GM21529 (cell line): ENCODE measurements around the gene GNG4.
"Not testable (repeated sequence)": the region's sequence is repeated elsewhere in the genome, so short reads cannot be mapped to it uniquely, and the experiment has no call there.

ENCODE experiments used
- ATAC-seq: cut with Tn5 transposase; IDR thresholded peaks from one replicate; pipeline ENCODE4 v1.9.1; 2021; ENCODE audit not compliant: unreplicated experiment

Gene GNG4

DNA sequence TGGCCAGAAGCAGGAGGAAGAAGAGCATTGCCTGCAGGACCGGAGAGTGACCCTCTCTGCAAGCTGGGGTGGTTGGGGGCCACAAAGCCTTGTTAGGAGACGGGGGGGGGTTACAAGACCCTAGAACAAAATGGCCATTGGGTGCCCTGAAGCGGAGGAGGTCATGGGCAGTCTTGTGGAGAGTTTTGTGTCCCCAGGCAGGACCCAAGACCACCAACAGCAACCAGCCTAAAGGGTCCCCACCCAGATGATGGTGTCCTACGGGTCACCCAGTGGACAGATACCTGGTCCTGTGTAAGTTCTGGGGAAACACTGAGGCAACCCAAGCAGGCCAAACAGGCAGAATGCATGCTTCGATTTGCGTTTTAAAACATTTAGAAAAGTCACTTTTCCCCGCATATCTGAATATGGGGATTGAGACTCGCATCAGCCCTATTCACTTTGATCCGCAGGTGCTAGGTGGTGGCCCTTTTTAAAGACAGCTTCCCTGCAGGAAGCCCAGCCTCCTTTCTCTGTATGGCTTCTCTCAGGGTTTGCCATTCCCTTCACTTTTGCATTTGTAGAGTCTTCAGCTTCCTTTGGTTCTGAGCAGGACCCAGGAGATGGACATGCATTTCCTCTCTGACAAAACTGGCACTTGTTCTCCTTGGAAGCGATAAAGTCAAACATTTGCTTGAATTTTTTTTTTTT, 21.1 kb downstream of the GNG4 start:
- ATAC-seq, result no peak

DNA sequence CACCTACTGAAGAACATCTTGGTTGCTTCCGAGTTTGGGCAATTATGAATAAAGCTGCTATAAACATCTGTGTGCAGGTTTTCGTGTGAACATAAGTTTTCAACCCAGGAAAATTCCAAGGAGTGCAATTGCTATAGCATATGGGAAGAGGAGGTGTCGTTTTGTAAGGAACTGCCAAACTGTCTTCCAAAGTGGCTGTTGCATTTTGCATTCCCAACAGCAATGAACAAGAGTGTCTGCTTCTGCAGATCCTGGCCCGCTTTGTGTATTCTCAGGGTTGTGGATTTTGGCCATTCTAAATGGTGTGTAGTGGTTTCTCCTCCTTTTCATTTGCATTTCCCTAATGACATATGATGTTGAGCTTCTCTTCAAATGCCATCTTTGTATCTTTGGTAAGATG, 23.8 kb downstream of the GNG4 start:
- no peak for ATAC-seq

DNA sequence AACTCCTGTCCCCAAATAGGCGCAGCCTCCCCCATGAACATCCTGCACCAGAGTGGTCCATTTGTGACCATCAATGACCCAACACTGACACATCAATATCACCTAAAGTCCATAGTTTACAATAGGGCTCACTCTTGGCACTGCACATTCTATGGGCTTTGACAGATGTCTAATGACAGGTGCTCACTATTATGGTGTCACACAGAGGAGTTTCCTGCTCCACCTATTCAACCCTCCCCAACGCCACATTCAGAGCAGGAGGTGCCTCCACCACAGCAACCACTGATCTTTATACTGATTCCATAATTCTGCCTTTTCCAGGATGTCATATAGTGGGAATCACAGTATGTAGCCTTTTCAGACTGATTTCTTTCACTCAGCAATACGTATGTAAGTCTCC, 24.2 kb downstream of the GNG4 start:
- no peak for ATAC-seq

DNA sequence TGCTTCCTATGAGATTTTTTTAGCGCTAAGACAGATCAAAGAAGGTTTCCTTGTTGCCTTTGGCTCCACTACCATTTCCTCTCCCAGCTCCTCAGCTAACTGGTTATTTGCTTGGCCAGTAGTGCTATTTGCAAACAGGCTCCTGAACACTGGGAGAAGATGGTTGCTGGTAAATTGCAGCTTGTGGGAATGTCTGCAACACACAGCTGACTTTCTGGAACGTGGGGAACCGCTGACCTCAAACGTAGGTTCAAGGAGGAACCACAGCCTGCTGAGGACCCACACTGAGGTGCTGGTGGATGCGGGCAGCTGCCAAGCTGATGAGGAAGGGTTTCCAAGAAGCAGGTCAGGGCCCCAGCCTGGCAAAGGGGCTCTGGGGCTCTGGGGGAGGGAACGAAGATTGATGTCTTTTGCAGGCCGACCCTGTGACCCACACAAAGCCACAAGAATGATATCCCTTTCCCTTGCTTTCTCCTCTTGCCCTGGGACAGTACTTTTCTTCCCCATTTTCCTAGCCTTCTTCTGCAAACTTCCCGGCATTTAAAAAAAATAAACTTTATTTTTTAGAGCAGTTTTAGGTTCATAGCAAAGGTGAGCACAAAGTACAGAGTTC, 24.8 kb downstream of the GNG4 start:
- no peak for ATAC-seq

DNA sequence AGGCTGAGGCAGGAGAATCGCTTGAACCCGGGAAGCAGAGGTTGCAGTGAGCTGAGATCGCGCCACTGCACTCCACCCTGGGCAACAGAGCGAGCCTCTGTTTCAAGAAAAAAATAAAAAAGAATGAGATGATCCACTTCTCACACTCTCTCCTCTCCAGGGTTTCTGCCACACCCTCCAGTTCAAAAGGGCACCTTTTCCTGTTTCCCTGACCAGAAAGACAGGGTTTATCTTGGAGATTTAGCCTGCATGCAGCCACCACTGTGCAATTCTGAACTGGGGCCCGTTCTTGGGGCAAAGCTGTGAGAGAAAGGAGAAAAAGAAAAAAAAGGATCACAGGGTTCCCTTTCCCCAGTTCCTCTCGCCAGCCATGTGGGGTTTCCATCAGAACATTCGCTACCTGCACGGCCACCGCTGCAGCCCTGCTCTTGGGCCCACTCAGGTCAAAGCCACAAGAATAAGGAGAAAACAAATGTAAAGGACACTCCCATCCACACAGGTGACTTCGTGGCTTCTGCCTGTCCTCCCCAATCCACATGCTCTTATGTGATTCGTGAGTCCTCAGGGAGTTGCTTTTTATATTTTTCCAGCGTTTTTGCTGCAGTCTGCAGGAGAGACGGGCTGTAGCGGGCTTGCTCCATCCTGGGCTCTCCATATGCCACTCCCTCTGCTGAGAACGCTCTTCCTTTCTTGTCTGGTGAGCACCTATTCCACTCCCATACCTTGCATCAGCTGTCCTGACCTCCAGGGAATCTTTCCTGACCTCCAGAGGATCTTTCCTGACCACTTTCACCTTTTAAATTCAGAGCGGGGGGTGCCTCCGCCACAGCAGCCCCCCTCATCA, 26.4 kb downstream of the GNG4 start:
- ATAC-seq, result no peak

DNA sequence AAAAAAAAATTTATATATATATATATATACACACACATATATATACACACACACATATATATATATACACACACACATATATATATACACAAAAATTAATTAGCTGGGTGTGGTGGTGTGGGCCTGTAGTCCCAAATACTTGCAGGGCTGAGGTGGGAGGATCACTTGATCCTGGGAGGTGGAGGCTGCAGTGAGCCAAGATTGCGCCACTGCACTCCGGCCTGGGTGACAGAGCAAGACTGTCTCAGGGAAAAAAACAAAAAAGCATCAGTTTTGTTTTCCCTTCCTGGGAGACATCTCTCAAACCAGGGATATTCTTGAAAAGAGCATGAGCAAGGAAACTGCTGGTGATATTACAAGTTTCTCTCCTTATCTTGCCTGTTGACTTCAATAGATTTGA, 30.4 kb downstream of the GNG4 start:
- not testable (repeated sequence) for ATAC-seq

DNA sequence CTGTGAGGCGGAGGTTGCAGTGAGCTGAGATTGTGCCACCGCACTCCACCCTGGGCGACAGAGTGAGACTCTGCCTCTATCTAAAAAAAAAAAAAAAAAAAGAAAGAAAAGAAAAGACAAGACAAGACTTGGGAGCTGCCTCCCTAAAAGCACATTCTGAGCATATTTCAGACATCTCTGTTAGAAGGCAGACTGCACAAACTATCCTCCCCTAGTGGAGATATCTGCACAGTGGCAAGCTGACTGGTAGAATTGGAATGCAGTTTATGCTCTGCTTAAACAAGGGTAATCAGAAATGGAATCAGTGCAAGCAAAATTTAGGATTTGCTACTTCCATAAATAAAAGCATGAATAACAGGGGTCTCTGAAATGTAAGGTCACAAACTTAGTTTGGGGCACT, 31.8 kb downstream of the GNG4 start:
- ATAC-seq, result no peak

DNA sequence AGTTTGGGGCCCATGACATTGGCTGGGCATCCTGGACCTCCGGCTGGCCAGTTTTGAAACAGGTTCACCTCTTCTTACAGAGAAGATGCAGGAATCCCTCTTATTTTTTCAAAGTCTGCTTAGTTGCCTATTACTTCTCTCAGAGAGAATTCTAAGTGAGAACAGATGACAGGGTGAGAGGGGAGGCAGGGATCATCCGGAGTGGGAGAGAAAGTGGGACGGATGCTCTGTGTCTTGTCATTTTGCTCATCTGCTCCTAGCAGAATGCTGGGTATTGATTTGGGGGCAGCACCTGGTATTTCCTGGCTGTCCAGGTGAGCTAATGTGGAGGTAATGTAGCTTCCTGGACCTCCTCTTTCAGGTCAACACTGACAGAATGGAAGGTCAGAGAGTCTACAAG, 32.4 kb downstream of the GNG4 start:
- ATAC-seq, result no peak

DNA sequence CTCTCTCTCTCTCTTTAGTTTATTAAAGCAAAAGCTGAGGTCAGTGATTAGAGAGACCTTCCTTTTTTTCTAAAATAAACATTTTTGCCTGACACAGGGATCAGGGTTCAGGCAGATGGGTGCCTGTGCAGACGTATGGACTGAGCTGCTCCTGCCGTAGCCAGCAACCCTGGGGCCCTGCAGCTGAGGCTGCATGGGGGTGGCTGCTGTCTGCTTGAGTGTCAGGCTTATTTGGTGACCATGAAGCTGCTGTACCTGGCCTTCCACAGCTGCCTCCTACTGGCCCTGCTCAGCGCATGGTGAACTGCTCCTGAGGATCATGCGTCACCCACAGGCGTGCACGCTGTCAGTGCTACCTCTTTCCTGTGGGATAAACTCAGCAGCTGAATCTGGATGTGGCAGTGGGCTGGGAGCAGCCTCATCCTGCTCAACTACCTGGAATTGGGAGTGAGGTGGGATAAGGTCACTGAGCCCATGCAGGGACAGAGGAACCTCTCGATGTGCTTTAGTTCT, 35.1 kb downstream of the GNG4 start:
- no peak for ATAC-seq

DNA sequence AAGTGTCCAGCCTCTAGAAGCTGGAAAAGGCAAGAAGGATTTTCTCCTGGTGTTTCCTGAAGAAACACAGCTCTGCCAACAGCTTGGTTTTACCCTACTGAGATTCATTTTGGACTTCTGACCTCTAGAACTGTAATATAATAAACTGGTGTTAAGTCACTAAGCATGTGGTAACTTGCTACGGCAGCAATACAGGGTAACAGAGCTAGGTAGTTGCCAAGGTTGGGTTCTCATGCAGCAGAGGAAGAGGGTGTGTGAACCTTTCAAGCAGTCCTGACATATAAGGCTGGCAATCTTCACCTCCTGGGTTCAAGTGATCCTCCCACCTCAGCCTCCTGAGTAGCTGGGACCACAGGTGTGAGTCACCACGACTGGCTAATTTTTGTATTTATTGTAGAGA, 36.0 kb downstream of the GNG4 start:
- no peak for ATAC-seq

DNA sequence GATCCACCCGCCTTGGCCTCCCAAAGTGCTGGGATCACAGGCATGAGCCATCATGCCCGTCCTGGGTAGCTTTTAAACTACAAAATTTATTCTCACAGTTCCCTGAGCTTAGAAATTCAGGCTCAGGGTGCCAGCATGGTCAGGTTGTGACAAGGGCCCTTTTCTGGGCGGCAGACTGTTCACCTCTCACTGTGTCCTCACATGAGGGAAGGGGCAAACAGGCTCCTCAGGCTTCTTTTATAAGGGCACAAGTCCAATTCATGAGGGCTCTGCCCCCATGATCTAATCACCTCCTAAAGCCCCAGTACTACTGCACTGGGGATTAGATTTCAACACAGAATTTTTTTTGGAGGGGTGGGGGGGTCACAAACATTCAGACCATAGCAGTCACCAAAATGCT, 36.8 kb downstream of the GNG4 start:
- ATAC-seq, result no peak

DNA sequence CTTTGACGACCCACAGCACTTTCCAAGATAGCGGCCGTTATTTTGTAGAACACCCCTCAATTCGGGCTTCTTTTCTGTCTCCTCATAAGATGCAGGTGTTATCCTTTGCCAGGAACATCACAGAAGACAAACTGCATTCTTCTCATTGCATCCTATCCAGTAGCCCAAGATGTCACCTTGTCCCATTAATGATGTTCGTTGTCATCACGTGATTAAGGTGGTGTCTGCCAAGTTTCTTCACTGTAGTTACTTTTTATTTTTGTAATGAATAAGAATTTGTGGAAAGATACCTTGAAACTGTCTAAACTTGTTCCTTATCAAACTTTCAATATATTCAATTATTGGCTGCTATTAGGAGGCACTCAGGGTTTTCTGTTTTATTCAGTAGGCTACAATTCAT, 39.4 kb downstream of the GNG4 start:
- ATAC-seq, result no peak

DNA sequence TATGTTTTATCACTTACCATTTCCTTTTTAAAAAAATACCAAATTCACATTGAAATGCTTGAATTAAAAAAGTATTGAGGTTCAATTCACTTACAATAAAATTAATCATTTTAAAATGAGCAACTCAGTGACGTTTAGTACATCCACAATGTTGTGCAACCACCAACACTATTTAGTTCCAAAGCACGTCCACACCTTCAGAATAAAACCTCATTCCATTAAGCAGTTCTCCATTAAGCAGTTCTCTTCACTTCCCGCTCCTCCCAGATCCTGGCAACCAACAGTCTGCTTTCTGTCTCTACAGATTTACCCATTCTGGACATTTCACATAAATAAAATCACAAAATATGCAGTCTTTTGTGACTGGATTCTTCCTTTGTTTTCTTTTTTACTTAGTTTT, 41.3 kb downstream of the GNG4 start:
- no peak for ATAC-seq

DNA sequence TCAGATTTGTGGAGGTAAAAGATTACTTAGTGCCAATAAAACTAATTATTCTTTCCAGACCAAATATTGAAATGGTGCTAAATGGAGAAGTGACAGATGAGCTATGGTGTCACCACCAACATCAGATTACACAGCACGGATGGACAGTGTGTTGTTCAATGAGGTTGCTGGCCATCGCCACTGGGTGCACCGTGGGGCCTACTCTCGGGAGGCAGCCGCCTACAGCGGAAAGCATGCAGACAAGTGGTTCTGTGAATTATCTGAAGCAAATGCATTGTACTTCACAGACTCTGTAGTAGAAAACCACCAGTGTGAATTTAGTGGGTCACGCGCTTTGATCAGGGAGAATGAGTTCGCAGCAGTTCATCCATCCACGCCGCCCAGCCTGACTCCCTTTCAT, 42.3 kb downstream of the GNG4 start:
- ATAC-seq, result no peak

DNA sequence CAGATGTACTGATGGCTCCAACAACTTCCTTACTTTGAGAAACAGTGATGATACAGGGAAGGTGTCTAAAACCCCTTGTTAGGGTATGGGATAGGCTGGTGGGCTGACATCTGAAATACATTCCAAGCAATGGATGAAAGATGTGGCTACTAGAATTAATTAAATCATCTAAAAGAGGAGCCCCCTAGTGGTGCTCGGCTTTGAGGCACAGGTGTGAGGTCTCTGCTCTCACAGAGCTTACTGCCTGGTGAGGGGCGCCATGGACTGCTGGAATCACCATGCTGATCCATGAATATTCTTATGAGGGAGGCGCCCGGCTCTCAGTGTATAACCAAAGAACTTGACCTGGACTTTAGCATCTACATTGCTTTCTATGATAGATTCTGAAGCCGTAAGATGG, 48.5 kb downstream of the GNG4 start:
- no peak for ATAC-seq

DNA sequence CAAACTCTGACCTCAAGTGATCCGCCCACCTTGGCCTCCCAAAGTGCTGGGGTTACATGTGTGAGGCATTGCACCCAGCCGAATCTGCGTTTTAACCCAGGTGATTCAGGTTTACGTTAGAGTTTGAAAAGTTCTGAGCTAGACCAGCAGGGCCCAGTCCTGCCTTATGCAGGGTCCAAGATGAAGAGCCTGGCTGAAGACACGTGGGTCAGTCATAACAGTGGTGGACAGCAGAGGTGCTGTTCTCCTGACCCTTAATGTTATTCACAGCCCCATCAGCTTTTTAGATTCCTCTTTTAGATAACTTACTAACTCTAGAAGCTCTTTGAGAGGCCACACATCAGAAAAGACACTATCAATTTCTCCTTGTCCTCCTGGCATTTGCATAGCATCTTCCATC, 50.0 kb downstream of the GNG4 start:
- ATAC-seq, result no peak

DNA sequence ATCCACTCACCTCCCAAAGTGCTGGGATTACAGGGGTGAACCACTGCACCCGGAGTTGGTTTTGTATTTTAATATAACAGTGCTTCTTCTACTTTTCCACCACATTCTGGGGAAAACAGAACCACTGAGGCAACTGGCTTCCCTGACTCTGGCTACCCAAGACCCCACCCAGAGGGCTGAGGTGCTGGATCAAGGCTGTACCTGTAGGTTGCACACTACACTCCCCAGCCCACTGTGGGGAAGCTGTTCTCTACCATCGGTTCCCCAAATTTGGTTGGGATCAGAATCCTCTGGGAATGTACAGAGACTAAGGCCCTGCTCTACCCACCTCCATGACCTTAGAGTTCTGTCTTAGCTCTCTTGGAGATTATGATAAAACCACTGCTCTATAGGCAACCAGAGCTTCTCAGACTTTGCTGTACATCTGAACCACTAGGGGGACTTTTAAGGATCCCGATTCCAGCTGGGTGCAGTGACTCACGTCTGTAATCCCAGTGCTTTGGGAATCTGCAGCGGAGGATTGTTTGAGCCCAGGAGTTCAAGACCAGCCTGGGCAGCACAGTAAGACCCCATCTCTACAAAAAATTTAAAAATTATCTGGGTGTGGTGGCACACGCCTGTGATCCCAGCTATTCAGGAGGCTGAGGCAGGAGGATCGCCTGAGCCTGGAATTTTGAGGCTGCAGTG, 51.6 kb downstream of the GNG4 start:
- ATAC-seq, result no peak

DNA sequence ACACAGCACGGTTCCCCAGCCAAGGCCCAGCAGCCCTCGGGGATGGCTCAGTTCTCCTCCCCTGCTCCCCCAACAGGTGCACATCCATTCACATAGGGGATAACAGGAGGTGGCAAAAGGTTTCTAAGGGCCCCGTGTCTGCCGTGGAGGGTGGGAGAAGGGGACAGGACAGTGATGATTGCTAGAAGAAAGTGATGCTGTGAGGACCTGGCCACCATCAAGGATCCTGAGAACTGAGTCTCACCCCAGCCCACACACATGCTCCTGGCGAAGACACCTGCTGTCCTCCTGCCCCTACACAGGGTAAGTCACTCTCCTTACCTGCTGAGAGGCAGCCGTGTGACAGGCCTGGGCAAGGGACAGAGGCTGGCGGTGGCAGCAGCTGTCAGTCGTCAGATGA, 54.5 kb downstream of the GNG4 start:
- no peak for ATAC-seq

DNA sequence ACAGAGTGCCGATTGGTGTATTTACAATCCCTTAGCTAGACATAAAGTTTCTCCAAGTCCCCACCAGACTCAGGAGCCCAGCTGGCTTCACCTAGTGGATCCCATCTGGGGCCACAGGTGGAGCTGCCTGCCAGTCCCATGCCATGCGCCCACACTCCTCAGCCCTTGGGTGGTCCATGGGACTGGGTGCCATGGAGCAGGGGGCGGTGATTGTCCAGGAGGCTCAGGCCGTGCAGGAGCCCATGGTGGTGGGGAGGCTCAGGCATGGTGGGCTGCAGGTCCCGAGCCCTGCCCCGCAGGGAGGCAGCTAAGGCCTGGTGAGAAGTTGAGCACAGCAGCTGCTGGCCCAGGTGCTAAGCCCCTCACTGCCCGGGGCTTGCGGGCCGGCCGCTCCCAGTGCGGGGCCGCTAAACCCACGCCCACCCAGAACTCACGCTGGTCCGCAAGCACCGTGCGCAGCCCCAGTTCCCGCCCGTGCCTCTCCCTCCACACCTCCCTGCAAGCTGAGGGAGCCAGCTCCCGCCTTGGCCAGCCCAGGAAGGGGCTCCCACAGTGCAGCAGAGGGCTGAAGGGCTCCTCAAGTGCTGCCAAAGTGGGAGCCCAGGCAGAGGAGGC, 55.2 kb downstream of the GNG4 start:
- ATAC-seq, result not testable (repeated sequence)

DNA sequence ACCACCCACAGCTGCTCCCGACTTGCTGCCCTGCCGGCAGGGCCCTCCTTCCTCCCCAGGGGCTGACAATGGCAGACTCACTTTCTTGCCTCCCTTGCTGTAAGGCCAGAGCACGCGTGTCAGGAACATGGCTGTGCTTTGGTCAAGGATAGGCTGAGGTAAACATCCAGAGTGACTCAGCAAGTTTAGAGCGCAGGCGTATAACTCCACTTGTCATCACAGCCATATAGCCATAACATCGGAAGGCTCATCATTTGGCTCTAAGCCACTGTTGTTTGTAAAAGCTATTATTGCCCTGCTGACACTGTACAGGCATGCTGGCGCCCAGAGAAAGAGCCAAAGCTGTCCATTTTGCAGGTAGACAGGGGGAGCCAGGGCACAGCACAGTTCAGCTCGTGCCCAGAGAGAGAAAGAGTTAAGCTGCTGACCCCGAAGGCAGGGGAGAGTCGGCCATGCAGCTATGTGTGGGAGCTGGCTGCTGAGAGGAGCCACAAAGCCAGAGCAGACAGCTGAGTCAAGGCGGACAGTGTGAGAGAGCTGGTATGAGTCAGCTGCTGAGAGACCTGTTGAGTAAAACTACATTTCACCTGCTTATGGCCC, 60.6 kb downstream of the GNG4 start:
- no peak for ATAC-seq

DNA sequence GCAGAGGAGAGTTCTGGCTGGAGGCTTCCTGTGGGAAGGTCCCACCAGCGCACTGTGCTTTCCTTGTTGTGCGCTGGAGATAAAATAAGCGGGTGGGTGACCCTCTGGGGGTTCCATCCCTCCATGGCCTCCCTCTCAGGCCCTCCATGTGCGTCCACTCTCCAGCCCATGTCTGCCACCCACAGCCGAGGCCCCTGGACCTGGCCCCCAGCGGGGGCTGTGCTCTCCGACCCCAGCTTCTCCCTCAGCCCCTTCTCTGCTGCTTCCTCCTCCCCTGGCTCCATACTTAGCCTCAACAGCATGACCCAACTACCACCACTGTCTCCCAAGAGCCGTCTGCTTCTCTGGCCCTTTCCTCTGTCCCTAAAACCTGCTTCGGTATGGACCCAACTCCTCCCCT, 61.4 kb downstream of the GNG4 start:
- ATAC-seq, result no peak
